ENCODE results near the gene MCTP1.

DNA sequence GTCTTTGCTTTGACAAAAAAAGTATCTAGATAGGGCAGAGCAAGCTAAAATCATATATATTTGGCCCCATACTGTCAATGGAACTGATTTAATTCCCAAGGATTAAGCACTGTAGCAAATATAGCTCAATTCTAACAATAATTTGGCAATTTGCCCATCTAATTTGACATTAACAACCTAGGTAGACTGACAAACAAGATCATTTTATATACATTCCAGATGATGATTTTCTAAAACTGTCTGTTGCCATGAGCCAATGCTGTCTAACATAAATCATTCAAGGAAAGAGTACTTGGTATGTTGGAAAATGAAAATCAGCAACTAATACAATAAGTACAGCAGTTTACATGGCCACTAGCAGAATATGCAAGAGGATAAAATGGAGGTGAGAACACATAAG, 32.1 kb downstream of the MCTP1 start:
- TF ChIP-seq, protein P1, sequence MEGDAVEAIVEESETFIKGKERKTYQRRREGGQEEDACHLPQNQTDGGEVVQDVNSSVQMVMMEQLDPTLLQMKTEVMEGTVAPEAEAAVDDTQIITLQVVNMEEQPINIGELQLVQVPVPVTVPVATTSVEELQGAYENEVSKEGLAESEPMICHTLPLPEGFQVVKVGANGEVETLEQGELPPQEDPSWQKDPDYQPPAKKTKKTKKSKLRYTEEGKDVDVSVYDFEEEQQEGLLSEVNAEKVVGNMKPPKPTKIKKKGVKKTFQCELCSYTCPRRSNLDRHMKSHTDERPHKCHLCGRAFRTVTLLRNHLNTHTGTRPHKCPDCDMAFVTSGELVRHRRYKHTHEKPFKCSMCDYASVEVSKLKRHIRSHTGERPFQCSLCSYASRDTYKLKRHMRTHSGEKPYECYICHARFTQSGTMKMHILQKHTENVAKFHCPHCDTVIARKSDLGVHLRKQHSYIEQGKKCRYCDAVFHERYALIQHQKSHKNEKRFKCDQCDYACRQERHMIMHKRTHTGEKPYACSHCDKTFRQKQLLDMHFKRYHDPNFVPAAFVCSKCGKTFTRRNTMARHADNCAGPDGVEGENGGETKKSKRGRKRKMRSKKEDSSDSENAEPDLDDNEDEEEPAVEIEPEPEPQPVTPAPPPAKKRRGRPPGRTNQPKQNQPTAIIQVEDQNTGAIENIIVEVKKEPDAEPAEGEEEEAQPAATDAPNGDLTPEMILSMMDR (IDR thresholded peaks at IDR 0.05), result no peak
- TF ChIP-seq POLR2A (IDR thresholded peaks at IDR 0.05), result no peak
